ENCODE results near the gene C3.
"Not testable (repeated sequence)": the region's sequence is repeated elsewhere in the genome, so short reads cannot be mapped to it uniquely, and the experiment has no call there.

The C3 gene

GRCh38 chr19:6713773-6714692 lies 6.4 kb downstream of the C3 start:
- no peak for DNase-seq (ENCODE audit: low read depth in 2 of 2, low spot score in 1 of 2)

- no peak for DNase-seq (ENCODE audit: low read depth in 2 of 2, low spot score in 1 of 2)
These were observed 7.5 kb downstream of the C3 start for GRCh38 chr19:6712692-6713670.

GRCh38 chr19:6712231-6712630 lies 8.2 kb downstream of the C3 start:
- DNase-seq (ENCODE audit: low read depth in 2 of 2, low spot score in 1 of 2), result no peak

GRCh38 chr19:6711605-6712004 lies 8.8 kb downstream of the C3 start:
- DNase-seq (ENCODE audit: low read depth in 2 of 2, low spot score in 1 of 2), result no peak

GRCh38 chr19:6711078-6711361 lies 9.4 kb downstream of the C3 start:
- no peak for DNase-seq (ENCODE audit: low read depth in 2 of 2, low spot score in 1 of 2)

- DNase-seq (ENCODE audit: low read depth in 2 of 2, low spot score in 1 of 2), result no peak
These were observed 10.0 kb downstream of the C3 start for GRCh38 chr19:6710273-6711077.

- no peak for DNase-seq (ENCODE audit: low read depth in 2 of 2, low spot score in 1 of 2)
These were observed 10.9 kb downstream of the C3 start for GRCh38 chr19:6709549-6709948.

GRCh38 chr19:6708913-6709312 lies 11.5 kb downstream of the C3 start:
- DNase-seq (ENCODE audit: low read depth in 2 of 2, low spot score in 1 of 2), result not testable (repeated sequence)

- no peak for DNase-seq (ENCODE audit: low read depth in 2 of 2, low spot score in 1 of 2)
These were observed 12.1 kb downstream of the C3 start for GRCh38 chr19:6708346-6708745.

- no peak for DNase-seq (ENCODE audit: low read depth in 2 of 2, low spot score in 1 of 2)
These were observed 12.8 kb downstream of the C3 start for GRCh38 chr19:6707658-6708018.

- DNase-seq (ENCODE audit: low read depth in 2 of 2, low spot score in 1 of 2), result no peak
These were observed 13.3 kb downstream of the C3 start for GRCh38 chr19:6707011-6707657.

- DNase-seq (ENCODE audit: low read depth in 2 of 2, low spot score in 1 of 2), result no peak
These were observed 13.9 kb downstream of the C3 start for GRCh38 chr19:6706633-6706958.

- no peak for DNase-seq (ENCODE audit: low read depth in 2 of 2, low spot score in 1 of 2)
These were observed 14.4 kb downstream of the C3 start for GRCh38 chr19:6705931-6706632.

- no peak for DNase-seq (ENCODE audit: low read depth in 2 of 2, low spot score in 1 of 2)
These were observed 19.7 kb downstream of the C3 start for GRCh38 chr19:6700586-6701316.

- DNase-seq (ENCODE audit: low read depth in 2 of 2, low spot score in 1 of 2), result no peak
These were observed 20.5 kb downstream of the C3 start for GRCh38 chr19:6699935-6700334.

- DNase-seq (ENCODE audit: low read depth in 2 of 2, low spot score in 1 of 2), result no peak
These were observed 23.2 kb downstream of the C3 start for GRCh38 chr19:6697291-6697690.

GRCh38 chr19:6696239-6696820 lies 24.1 kb downstream of the C3 start:
- no peak for DNase-seq (ENCODE audit: low read depth in 2 of 2, low spot score in 1 of 2)

- no peak for DNase-seq (ENCODE audit: low read depth in 2 of 2, low spot score in 1 of 2)
These were observed 26.2 kb downstream of the C3 start for GRCh38 chr19:6694147-6694815.

- DNase-seq (ENCODE audit: low read depth in 2 of 2, low spot score in 1 of 2), result no peak
These were observed 26.8 kb downstream of the C3 start for GRCh38 chr19:6693681-6694080.
